Activated T-helper 17 cell treated with anti-CD3 and anti-CD28 coated beads, Interleukin-2, amount 50 U/mL, for 72 hours (primary cell): ENCODE data around the gene LMNTD2. TPM values are rescaled to one million over a fixed set of nuclear protein-coding genes. Genes with fewer than 3 reads are reported as not detected.
A peak's percentile ranks its signal among the peaks of the same experiment; 100 is the strongest.

Source experiments
- ATAC-seq: fragments of 150-1000 bp; cut with Tn5 transposase; replicated peaks from 2 replicates; pipeline ENCODE4 v1.10.0; 2021; ENCODE audit warnings: mild to moderate bottlenecking, moderate library complexity
- H3K27ac Mint-ChIP-seq: one replicate; pipeline ENCODE4 v1.8.0; 2022; ENCODE audit warnings: mixed read lengths
- H3K27me3 Mint-ChIP-seq: one replicate; pipeline ENCODE4 v1.8.0; 2022; ENCODE audit warnings: mixed read lengths
- H3K36me3 Mint-ChIP-seq: one replicate; pipeline ENCODE4 v1.8.0; 2022; ENCODE audit warnings: low read depth, mild to moderate bottlenecking, mixed read lengths
- H3K4me1 Mint-ChIP-seq: one replicate; pipeline ENCODE4 v1.8.0; 2022; ENCODE audit warnings: mixed read lengths
- H3K4me3 Mint-ChIP-seq: one replicate; pipeline ENCODE4 v1.8.0; 2022; ENCODE audit warnings: mild to moderate bottlenecking, mixed read lengths
- H3K9me3 Mint-ChIP-seq: one replicate; pipeline ENCODE4 v1.8.0; 2022; ENCODE audit warnings: mixed read lengths
- total RNA-seq, 2 donors: library from RNA; stranded (reverse); gene quantifications; one replicate each; pipeline ENCODE4 v1.2.3, GENCODE V29; 2022

The LMNTD2 gene
- total RNA-seq, 2 donors from 2014 or later = 2.7 to 6.6 TPM

GRCh38 chr11:539971-540481, 20.5 kb downstream of the LMNTD2 start:
- H3K27me3 Mint-ChIP-seq = no peaks in the 10 kb centered on the region
- ATAC-seq = no peak
- no peaks in the 10 kb centered on the region for H3K9me3 Mint-ChIP-seq
- H3K4me1 Mint-ChIP-seq = no peaks in the 10 kb centered on the region
- H3K27ac Mint-ChIP-seq = no peak overlapping the region
- no peak overlapping the region for H3K4me3 Mint-ChIP-seq
- H3K36me3 Mint-ChIP-seq = no peaks in the 10 kb centered on the region

GRCh38 chr11:538431-539051, 22.0 kb downstream of the LMNTD2 start:
- Mint-ChIP-seq H3K27ac (no peak overlapping the region), H3K9me3 (no peaks in the 10 kb centered on the region), H3K27me3 (no peaks in the 10 kb centered on the region), H3K4me3 (peak overlapping the region; percentile 85), H3K36me3 (peaks cover 5% of the 10 kb centered on the region), H3K4me1 (no peaks in the 10 kb centered on the region)
- no peak for ATAC-seq

DNA sequence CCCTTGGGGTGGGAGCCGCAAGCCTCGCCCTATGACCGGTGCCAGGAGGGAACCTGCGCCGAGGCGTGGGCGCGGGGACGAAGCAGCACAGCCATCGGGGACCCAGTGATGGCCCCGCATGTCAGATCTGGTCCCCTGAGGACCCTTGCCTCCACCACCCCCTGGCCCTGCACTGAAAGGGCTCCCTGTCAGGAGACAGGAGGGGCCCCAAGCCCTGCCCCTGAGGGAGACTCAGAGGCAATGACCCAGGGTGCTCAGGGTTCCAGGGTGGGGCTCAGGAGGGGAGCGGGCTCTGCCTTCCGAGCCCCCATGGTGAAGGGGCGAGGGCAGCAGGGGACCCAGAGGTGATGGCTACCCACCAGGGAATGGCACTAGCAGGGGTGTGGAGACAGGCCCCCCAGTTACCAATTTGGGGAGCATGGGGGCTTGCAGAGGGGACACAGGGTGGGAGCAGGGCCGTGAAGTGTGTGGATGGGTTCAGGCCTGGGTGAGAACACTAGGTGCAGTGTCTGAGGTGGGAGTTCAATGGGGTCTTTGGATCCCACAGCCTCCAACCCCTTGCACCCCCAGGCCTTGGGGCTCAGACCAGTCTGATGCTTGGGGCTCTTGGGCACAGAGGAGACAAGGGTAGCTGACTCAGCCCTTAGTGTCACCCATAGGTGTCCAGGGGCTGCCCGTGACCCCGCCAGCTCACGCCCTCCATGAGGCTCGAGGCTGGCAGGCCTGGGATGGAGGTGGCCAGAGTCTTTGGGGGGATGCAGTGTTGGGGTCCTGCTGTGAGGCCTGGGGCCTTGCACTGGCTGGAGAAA, 22.7 kb downstream of the LMNTD2 start:
- H3K27ac Mint-ChIP-seq = peak overlapping the region; percentile 36
- no peak for ATAC-seq
- H3K9me3 Mint-ChIP-seq = no peaks in the 10 kb centered on the region
- peaks cover 5% of the 10 kb centered on the region for H3K36me3 Mint-ChIP-seq
- H3K27me3 Mint-ChIP-seq = no peaks in the 10 kb centered on the region
- H3K4me3 Mint-ChIP-seq = peak overlapping the region; percentile 85
- no peaks in the 10 kb centered on the region for H3K4me1 Mint-ChIP-seq

GRCh38 chr11:536841-537621, 23.5 kb downstream of the LMNTD2 start, which contains the start of gene LRRC56:
LRRC56 (plus strand) TSS chr11:537527; CDS start chr11:540685, 3,158 bp downstream.
- Mint-ChIP-seq H3K4me1 (no peaks in the 10 kb centered on the region), H3K4me3 (peak within 1 kb of the TSS; percentile 85), H3K27ac (peak within 1 kb of the TSS; percentile 90), H3K9me3 (no peaks in the 10 kb centered on the region), H3K36me3 (peaks cover 10% of the 10 kb centered on the region), H3K27me3 (no peaks in the 10 kb centered on the region)
- ATAC-seq = peak; percentile 46

GRCh38 chr11:535519-536454, 24.8 kb downstream of the LMNTD2 start, which contains the start of gene HRAS:
HRAS (minus strand) TSS chr11:535576.
- no peaks in the 10 kb centered on the region for H3K4me1 Mint-ChIP-seq
- ATAC-seq = peak; percentile 93
- H3K9me3 Mint-ChIP-seq = no peaks in the 10 kb centered on the region
- H3K27ac Mint-ChIP-seq = peak within 1 kb of the TSS; percentile 90
- H3K36me3 Mint-ChIP-seq = peaks cover 14% of the 10 kb centered on the region
- no peaks in the 10 kb centered on the region for H3K27me3 Mint-ChIP-seq
- peak within 1 kb of the TSS; percentile 85 for H3K4me3 Mint-ChIP-seq

DNA sequence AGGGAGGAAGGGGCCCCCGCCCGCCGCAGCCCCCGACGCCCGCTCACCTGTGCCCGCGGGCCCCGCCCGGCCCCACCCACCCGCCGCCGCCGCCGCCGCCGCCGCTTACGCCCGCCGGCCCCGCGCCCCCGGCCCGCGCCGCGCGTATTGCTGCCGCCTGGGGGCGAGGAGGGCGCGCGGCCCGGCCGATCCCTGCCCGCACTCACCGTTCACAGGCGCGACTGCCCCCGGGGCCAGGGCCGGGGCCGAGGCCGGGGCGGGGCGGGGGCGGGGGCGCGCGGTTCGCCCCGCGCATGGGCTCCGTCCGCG, 25.4 kb downstream of the LMNTD2 start:
- no peak overlapping the region for H3K4me3 Mint-ChIP-seq
- ATAC-seq = peak; percentile 19
- H3K27ac Mint-ChIP-seq = no peak overlapping the region
- H3K4me1 Mint-ChIP-seq = no peaks in the 10 kb centered on the region
- H3K36me3 Mint-ChIP-seq = peaks cover 14% of the 10 kb centered on the region
- H3K9me3 Mint-ChIP-seq = no peaks in the 10 kb centered on the region
- H3K27me3 Mint-ChIP-seq = no peaks in the 10 kb centered on the region

DNA sequence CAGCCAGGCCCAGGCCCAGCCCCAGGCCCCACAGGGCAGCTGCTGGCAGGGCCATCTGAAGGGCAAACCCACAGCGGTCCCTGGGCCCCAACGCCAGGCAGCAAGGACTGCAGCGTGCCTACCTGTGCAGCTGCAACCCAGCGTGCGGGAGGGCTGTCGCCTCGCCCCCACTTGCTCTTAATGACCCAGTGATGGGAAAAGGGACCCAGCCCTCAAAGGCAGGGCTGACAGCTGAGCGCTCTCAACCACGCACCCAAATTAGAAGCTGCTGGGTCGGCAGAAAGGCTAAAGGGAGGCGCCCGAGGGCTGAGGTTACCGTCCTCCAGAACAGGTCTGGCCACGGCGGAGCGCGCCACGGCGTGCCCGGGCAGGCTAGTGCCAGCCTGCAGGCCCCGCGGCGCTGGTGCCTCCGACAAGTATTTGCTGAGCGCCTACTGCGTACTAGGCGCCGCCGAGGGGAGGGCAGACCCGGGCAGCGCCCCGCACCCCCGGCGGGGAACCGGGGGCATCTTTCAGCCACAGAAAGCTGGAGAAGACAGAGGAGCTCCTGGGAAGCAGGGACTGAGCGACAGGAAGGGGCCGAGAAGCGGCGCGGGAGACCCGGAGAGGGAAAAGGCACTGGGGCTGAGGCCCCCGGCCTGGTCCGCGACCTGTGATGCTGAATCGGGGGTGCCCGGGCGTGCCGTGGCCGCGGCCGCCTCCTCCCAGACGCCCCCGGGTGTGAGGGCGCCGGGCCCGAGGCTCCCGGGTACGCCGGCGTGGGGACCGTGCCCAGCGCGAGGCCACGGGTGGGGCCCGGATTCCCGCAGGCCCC, 25.9 kb downstream of the LMNTD2 start:
- H3K27me3 Mint-ChIP-seq = no peaks in the 10 kb centered on the region
- peak; percentile 1 for ATAC-seq

GRCh38 chr11:533586-534395, 26.7 kb downstream of the LMNTD2 start:
- H3K4me3 Mint-ChIP-seq = peak overlapping the region; percentile 57
- no peaks in the 10 kb centered on the region for H3K27me3 Mint-ChIP-seq
- H3K36me3 Mint-ChIP-seq = peaks cover 14% of the 10 kb centered on the region
- H3K9me3 Mint-ChIP-seq = no peaks in the 10 kb centered on the region
- H3K27ac Mint-ChIP-seq = no peak overlapping the region
- H3K4me1 Mint-ChIP-seq = no peaks in the 10 kb centered on the region
- ATAC-seq = no peak

More for the DNA sequence above, 25.9 kb downstream of the LMNTD2 start:
- H3K4me1 Mint-ChIP-seq = no peaks in the 10 kb centered on the region
- H3K36me3 Mint-ChIP-seq = peaks cover 14% of the 10 kb centered on the region
- H3K9me3 Mint-ChIP-seq = no peaks in the 10 kb centered on the region
- H3K27ac Mint-ChIP-seq = no peak overlapping the region
- H3K4me3 Mint-ChIP-seq = peak overlapping the region; percentile 57

DNA sequence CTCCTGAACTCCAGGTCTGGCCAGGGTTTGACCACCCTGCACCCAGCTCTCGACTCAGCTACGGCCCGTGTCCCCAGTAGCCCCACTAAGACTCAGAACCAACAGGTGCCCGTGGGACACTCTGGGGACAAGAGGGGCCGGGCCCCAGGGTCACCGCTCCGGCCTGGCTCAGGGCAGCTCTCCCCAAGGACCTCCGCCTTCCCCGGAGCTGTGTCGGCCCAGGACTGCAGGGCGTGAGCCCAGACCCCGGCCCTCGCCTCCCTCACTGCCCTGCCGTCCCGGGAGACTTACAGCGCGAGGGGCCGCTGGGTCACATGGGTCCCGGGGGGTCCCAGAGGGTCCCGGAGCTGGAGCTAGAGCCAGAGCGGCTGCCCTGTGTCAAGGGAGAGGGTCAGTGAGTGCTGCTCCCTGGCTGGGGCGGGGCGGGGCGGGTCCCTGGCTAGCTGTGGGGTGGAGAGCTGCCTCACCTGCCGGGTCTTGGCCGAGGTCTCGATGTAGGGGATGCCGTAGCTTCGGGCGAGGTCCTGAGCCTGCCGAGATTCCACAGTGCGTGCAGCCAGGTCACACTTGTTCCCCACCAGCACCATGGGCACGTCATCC, 27.5 kb downstream of the LMNTD2 start:
- peaks cover 14% of the 10 kb centered on the region for H3K36me3 Mint-ChIP-seq
- H3K27ac Mint-ChIP-seq = no peak overlapping the region
- no peaks in the 10 kb centered on the region for H3K9me3 Mint-ChIP-seq
- H3K4me3 Mint-ChIP-seq = no peak overlapping the region
- H3K27me3 Mint-ChIP-seq = no peaks in the 10 kb centered on the region
- H3K4me1 Mint-ChIP-seq = no peaks in the 10 kb centered on the region
- no peak for ATAC-seq

- no peaks in the 10 kb centered on the region for H3K9me3 Mint-ChIP-seq
- peaks cover 14% of the 10 kb centered on the region for H3K36me3 Mint-ChIP-seq
- no peak for ATAC-seq
- no peaks in the 10 kb centered on the region for H3K27me3 Mint-ChIP-seq
- H3K27ac Mint-ChIP-seq = no peak overlapping the region
- H3K4me3 Mint-ChIP-seq = no peak overlapping the region
- no peaks in the 10 kb centered on the region for H3K4me1 Mint-ChIP-seq
Observed at GRCh38 chr11:532527-532985, 28.0 kb downstream of the LMNTD2 start.

GRCh38 chr11:531919-532526, 28.5 kb downstream of the LMNTD2 start:
- Mint-ChIP-seq H3K9me3 (no peaks in the 10 kb centered on the region), H3K27me3 (no peaks in the 10 kb centered on the region), H3K4me1 (no peaks in the 10 kb centered on the region), H3K4me3 (no peak overlapping the region), H3K27ac (peak overlapping the region; percentile 48), H3K36me3 (peaks cover 14% of the 10 kb centered on the region)
- no peak for ATAC-seq
